T1000 (cell line): ENCODE measurements around the gene IGFBP4.
"Not testable (repeated sequence)": the region's sequence is repeated elsewhere in the genome, so short reads cannot be mapped to it uniquely, and the experiment has no call there.

Source experiments
- DNase-seq: peaks from one replicate; lab custom pipeline; 2025; ENCODE audit warnings: mixed read lengths; lab: John Stamatoyannopoulos, UW

Gene IGFBP4

DNA sequence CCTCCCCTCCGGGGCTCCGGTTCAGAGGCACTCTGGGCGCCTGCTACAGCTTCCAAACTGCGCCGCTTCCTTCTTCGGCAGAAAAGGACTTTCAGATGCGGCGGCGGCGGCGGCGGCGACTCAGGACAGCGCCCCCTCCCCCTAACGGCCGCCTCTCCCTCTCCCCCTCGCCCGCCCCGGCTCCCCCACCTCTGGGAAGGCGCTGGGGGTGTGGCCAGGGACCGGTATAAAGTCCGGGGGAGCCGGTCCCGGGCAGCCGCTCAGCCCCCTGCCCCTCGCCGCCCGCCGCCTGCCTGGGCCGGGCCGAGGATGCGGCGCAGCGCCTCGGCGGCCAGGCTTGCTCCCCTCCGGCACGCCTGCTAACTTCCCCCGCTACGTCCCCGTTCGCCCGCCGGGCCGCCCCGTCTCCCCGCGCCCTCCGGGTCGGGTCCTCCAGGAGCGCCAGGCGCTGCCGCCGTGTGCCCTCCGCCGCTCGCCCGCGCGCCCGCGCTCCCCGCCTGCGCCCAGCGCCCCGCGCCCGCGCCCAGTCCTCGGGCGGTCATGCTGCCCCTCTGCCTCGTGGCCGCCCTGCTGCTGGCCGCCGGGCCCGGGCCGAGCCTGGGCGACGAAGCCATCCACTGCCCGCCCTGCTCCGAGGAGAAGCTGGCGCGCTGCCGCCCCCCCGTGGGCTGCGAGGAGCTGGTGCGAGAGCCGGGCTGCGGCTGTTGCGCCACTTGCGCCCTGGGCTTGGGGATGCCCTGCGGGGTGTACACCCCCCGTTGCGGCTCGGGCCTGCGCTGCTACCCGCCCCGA, at the start of gene IGFBP4:
Gene IGFBP4 (plus strand): TSS at position 255 of the 792 bp plus-strand sequence. CDS start 286 bp downstream, at position 541.
- DNase-seq: peak; percentile 50

DNA sequence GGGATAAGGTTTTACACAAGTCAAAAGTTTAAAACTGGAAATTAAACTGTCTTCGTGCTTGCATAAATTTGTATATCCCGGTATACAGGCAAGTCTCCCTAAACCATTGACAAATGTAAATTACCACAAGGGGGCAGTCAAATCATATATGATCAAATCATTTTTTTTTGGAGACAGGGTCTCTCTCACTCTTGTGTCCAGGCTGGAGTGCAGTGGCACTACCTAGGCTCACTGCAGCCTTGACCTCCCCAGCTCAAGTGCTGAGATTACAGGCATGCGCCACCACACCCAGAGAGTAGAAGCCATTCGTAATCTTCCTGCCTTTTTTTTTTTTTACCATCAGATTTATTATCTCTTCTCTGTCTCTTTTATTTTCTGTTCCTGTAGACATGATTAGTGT, 44.1 kb upstream of the IGFBP4 start:
- DNase-seq: no peak

GRCh38 chr17:40402668-40403067, 40.6 kb upstream of the IGFBP4 start:
- no peak for DNase-seq

DNA sequence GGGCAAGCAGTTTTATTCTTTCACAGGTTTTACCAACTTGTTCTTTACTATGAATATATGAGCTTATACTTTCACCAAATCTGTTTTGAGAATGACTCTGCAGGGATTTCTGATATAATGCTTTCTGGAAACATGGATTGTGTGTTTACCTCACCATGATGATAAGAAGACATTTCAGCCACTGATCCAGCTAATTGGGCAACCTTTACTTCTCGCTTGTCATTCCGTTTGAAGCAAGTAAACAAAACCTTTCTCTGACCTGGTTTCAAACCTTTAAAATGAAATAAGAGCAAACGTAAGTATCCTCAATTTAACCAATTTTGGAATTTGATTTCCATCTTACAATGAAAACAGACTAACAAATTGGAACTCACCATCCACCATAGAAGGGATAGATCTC, 39.2 kb upstream of the IGFBP4 start:
- DNase-seq: no peak

DNA sequence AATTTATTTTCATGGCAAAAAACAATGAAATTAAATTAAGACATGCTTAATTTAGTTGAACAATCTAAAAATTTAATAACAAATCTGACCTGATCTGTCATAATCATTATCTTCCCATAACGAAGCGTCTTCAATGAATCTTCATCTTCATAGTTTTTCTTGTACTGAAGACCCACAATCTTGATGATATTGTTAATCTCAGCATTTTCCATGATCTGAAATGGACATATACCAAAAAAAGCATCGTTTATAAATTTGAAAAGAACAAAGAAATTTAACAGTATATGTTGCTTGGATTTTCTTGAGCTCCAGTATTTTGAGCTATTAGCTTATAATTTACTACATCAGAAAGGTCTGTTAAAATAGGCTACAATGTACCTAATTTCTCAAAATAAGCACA, 35.8 kb upstream of the IGFBP4 start:
- no peak for DNase-seq

- not testable (repeated sequence) for DNase-seq
Observed at GRCh38 chr17:40409540-40409939, 33.7 kb upstream of the IGFBP4 start.

- DNase-seq: no peak
Observed at GRCh38 chr17:40410082-40410481, 33.2 kb upstream of the IGFBP4 start.

GRCh38 chr17:40411821-40412220, 31.4 kb upstream of the IGFBP4 start:
- no peak for DNase-seq

GRCh38 chr17:40412880-40413279, 30.4 kb upstream of the IGFBP4 start:
- DNase-seq: no peak

DNA sequence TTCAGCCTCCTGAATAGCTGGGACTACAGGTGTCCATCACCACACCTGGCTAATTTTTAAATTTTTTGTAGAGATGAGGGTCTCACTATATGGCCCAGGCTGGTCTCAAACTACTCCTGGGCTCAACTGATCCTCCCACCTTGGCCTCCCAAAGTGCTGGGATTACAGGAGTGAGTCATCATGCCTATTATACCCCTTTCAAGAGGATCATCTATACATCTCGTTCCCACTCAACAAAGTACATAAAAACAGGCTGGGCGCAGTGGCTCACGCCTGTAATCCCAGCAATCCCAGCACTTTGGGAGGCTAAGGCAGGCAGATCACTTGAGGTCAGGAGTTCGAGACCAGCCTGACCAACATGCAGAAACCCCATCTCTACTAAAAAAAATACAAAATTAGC, 28.9 kb upstream of the IGFBP4 start:
- DNase-seq: not testable (repeated sequence)

GRCh38 chr17:40415390-40415789, 27.9 kb upstream of the IGFBP4 start:
- no peak for DNase-seq

DNA sequence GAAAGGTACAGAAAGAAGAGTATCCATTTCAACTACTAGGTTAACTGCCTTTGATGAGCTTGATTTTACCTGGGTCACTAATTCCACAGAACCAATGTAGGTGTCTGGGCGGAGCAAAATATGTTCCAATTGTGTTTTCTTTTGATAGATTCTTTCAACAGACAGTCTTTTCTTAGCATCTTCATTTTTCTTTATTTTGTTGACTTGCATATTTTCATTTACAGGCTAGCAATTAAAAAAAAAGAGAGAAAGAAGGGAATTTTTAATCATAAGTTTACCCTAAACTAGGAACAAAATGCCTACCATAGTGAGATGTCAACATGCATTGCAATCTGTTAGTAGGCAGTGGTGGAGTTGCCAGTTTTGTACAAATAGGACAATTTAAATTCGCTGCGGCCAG, 26.6 kb upstream of the IGFBP4 start:
- no peak for DNase-seq

GRCh38 chr17:40417258-40417608, 26.0 kb upstream of the IGFBP4 start:
- DNase-seq: no peak

DNA sequence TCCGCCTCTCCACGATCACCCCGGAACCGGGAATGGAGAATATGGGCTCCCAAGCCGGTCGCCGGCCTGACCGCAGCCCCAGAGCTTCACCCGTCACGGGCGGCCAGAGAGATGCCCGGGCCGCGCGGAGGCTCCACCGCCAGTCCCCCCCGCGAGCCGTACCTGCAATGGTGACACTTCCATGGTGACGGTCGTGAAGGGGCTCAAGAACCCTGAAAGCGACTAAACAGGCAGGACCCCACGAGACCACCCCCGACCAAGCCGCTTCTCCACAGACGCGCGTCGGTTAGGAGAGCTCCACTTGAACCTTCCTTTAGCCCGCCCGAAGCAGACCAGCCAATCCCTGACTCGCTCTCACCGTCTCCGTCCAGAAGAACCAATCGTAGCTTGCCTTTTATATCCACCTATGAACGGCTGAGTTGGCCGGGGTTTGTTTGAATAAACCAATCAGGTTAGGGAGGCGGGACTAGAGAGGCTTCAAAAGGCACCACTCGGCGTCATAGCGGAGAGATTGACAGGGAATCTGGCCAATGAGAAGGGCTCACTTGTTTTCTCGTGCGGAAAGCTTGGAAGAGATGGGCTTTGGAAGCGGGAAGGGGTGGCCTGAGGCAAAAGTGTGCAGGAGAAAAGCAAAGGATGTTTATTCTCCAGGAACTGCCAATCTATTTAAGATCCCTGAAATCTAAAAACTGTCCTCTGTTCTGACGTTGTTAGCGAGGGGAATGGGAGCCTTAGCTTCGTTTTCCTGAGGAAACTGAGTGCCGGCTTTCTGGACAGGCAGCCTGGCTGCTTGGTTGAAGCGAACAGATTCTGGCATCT, 25.4 kb upstream of the IGFBP4 start, which contains the start of gene TOP2A:
Gene TOP2A (minus strand): TSS at position 288 of the 819 bp plus-strand sequence. CDS start 105 bp downstream, at position 183.
- DNase-seq: peak; percentile 99

- DNase-seq: no peak
Observed at GRCh38 chr17:40418428-40418706, 24.9 kb upstream of the IGFBP4 start.

- no peak for DNase-seq
Observed at GRCh38 chr17:40419559-40420331, 23.5 kb upstream of the IGFBP4 start.

DNA sequence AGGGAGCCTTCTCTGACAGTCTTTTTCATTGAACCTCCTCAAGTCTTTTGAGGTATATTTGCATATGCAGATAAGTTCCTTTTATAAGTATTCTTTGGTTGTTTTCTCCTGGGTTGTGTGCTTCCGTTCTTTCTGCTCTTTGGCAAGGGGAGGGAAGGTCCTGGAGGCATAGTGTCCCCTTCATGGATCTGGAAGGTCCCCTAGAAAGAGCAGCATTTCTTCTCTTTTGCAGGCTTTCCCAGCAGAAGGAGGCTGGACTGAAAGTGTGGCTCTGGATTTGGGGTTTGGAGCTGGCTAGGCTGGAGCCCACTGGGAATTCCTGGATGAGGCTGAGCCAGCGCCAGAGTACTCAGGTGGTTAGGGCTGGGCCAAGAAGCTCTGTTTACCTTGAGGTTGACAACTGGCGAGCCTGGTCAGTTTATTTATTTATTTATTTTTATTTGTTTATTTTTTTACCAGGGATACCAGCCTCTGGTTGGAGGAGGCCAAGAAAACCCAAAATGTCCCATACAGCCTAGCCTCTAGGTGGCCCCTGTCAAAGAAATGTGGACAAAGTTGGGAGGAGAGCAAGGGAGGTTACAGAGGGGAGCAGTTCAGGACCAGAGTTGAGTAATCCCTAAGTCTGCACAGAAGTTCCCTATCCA, 20.1 kb upstream of the IGFBP4 start:
- DNase-seq: no peak

- no peak for DNase-seq
Observed at GRCh38 chr17:40425741-40426140, 17.5 kb upstream of the IGFBP4 start.

- DNase-seq: no peak
Observed at GRCh38 chr17:40427002-40427491, 16.2 kb upstream of the IGFBP4 start.

GRCh38 chr17:40430272-40431230, 12.7 kb upstream of the IGFBP4 start:
- DNase-seq: no peak

DNA sequence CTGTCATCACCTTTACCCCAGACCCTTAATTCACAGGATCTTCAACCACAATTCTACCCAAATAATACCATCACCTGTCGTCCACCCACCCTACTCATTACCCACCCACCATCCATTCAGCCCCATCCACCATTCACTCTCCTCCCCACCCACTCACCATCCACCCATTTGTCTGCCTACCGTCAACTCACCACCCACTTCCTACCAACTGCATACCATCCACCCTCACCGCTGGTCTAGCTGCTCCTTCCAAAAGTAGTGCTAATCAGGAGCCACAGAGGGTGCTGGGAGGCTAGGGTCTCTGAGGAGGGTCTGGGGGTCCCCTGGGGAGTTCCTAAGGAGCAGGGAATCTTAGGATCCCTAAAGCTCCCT, 12.0 kb upstream of the IGFBP4 start:
- no peak for DNase-seq
